Transverse colon (tissue), 4 donors: ENCODE results near the gene EML1. TPM values are rescaled to one million over a fixed set of nuclear protein-coding genes. Genes with fewer than 3 reads are reported as not detected.
"Not testable (repeated sequence)": the region's sequence is repeated elsewhere in the genome, so short reads cannot be mapped to it uniquely, and the experiment has no call there.

Experiments used
- DNase-seq: peaks from one replicate; pipeline ENCODE4 v3.0.0-alpha.2; 2019
- H3K27ac ChIP-seq, 4 donors: fragments of 200-600 bp; sonication (generic); 2 replicates each; pipeline ENCODE4 v1.5.1; 2016 to 2018; ENCODE audit warnings: inconsistent platforms in 4 of 4
- H3K27me3 ChIP-seq: fragments of 200-600 bp; sonication (generic); 2 replicates; pipeline ENCODE4 v1.5.1; 2017; ENCODE audit warnings: inconsistent platforms
- H3K36me3 ChIP-seq, 4 donors: fragments of 200-600 bp; sonication (generic); 2 replicates each; pipeline ENCODE4 v1.5.1; 2017 to 2019; ENCODE audit warnings: inconsistent platforms in 4 of 4
- H3K4me1 ChIP-seq, 4 donors: fragments of 200-600 bp; sonication (generic); 2 replicates each; pipeline ENCODE4 v1.5.1; 2017 to 2020; ENCODE audit warnings: inconsistent platforms in 4 of 4
- H3K4me3 ChIP-seq, 4 donors: fragments of 200-600 bp; sonication (generic); 1 replicate in 1 of 4; 2 replicates in 3 of 4; pipeline versions ENCODE4 v1.5.1 to v1.6.1; 2017 to 2019; ENCODE audit warnings: inconsistent platforms in 4 of 4
- H3K9me3 ChIP-seq, 2 donors: fragments of 200-600 bp; sonication (generic); 2 replicates each; pipeline ENCODE4 v1.5.1; 2017 to 2019; ENCODE audit warnings: inconsistent platforms in 2 of 2
- EP300 ChIP-seq: sonication (generic); formaldehyde crosslinking; IDR thresholded peaks from one replicate; pipeline ENCODE4 v1.6.1; 2017; ENCODE audit warnings: antibody characterized with exemption, low read depth
- POLR2A ChIP-seq: fragments of 450-650 bp; IDR thresholded peaks from one replicate; pipeline ENCODE4 v1.6.1; 2016; ENCODE audit warnings: antibody characterized with exemption, mild to moderate bottlenecking, moderate library complexity
- POLR2AphosphoS5 ChIP-seq, 3 donors: sonication (generic); formaldehyde crosslinking; IDR thresholded peaks; one replicate each; pipeline ENCODE4 v1.6.1; 2016; ENCODE audit warnings: antibody characterized with exemption in 3 of 3
- WGBS, 2 donors: methylation state at CpG; one replicate each; pipeline ENCODE4 v1.1.5; 2018; ENCODE audit warnings: low coverage in 1 of 2; 5-methylcytosine and 5-hydroxymethylcytosine counted together
- in situ Hi-C, 4 donors: fragments of 200-750 bp; cut with MboI; loops; one replicate each; pipeline versions ENCODE4 v1.15.0 to v1.15.1; 2017; ENCODE audit warnings: low sequenced_read_pairs in 3 of 4, low pct_ligation_motif_present in 1 of 4, low pct_unique_long_range_greater_than_20kb in 1 of 4
- intact Hi-C: fragments of 100-400 bp; cut with DNase I; formaldehyde crosslinking; loops from one replicate; pipeline ENCODE4 v1.15.1; 2023; ENCODE audit warnings: low total_unique reads
- total RNA-seq, 4 donors: library from RNA; depleted of rRNA; stranded (reverse); fragments of >200 nt; gene quantifications; one replicate each; pipeline ENCODE4 v1.1.0, GENCODE V29; 2016
- TF ChIP-seq, protein P1 (sequence below), 5 experiments: fragments of 200-600 bp in 3 of 5; fragments of 450-650 bp in 2 of 5; sonication (generic) in 3 of 5; IDR thresholded peaks; 1 replicate in 2 of 5; 2 replicates in 3 of 5; pipeline ENCODE4 v1.5.1; 2016 to 2017; ENCODE audit warnings: antibody characterized with exemption in 5 of 5, inconsistent platforms in 3 of 5, mild to moderate bottlenecking in 2 of 5, moderate library complexity in 1 of 5

Gene EML1
- total RNA-seq, 4 donors from 2014 or later, result 16.8 to 59.5 (median 21.9) TPM

DNA sequence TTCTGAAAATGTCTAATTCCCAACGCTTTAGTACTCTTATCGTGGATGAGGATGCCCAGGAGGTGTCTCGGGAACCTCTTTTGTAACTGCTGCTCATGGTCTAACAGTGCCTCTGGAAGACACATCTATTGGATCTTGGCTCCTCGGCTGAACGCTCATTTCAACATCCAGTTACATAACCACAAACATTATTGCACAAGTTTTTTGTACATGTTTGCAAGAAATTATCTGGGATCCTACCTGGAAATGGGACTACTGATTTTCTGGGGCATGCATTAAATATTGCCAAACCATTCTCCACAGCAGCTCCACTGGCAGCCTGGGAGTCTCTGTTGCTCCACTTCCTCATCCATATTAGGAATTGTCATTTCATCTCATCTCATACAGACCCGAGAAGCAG, 154.5 kb downstream of the EML1 start:
- H3K27ac ChIP-seq, result no peak overlapping the region
- no peak for DNase-seq
- no peak for TF ChIP-seq POLR2AphosphoS5 (IDR thresholded peaks at IDR 0.05)
- TF ChIP-seq POLR2A, result no peak
- intact Hi-C loops (no loop called here), in situ Hi-C loops (no loop called here)
- H3K4me3 ChIP-seq, result no peak overlapping the region
- no peaks in the 10 kb centered on the region for H3K9me3 ChIP-seq
- peaks cover 7% of the 10 kb centered on the region for H3K27me3 ChIP-seq
- H3K4me1 ChIP-seq, result peaks cover 0 to 10% (median 7%) of the 10 kb centered on the region in 4 donors
- 69 to 87% methylated on average over 3 to 6 of the region's 6 CpGs for WGBS, 2 donors
- no peaks in the 10 kb centered on the region for H3K36me3 ChIP-seq

DNA sequence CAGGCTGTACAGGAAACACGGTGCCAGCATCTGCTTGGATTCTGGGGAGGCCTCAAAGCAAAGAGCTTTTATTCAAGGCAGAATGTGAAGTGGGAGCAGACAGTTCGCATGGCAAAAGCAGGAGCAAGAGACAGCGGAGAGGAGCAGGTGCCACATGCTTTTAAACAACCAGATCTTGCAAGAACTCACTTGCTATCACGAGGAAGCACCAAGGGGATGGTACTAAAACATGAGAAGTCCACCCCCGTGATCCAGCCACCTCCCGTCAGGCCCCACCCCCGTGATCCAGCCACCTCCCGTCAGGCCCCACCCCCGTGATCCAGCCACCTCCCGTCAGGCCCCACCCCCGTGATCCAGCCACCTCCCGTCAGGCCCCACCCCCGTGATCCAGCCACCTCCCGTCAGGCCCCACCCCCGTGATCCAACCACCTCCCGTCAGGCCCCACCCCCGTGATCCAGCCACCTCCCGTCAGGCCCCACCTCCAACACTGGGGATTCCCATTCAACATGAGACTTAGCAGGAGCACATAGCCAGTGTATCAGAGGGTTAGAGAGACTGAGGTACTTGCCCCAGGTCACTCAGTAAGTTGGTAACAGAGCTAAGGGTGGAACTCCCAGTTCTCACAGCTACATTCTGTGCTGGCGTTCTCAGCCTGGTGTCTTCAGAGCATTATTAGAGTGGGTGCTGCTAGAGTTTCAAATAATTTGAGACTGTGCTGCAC, 156.0 kb downstream of the EML1 start:
- in situ Hi-C loops, DNase-seq, H3K9me3 ChIP-seq, H3K27ac ChIP-seq, H3K36me3 ChIP-seq, H3K27me3 ChIP-seq, intact Hi-C loops, H3K4me3 ChIP-seq: not testable (repeated sequence)
- WGBS, 2 donors, result 21 to 40% methylated on average over 2 to 12 of the region's 19 CpGs
- peaks cover 0 to 10% (median 7%) of the 10 kb centered on the region in 4 donors for H3K4me1 ChIP-seq

DNA sequence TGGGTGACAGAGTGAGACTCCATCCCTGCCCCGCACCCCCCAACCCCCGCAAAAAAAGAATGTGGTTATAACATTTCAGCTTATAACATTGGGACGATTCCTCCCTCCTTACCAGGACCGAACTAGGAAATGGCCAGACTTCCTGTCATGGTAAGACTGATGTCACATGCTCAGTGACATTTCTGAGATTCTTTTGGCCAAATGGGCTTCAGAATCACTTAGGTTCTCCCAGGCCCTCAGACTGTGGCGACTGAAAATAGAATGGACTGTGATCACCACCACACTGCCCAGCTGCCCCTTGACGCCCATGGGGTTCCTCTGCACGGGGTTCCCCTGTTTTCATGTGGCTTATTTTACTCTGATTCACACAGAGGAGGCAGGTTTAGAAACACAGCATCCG, 157.0 kb downstream of the EML1 start:
- in situ Hi-C loops, result no loop called here
- H3K27ac ChIP-seq, result no peak overlapping the region
- 73 to 74% methylated on average over 3 to 8 of the region's 8 CpGs for WGBS, 2 donors

DNA sequence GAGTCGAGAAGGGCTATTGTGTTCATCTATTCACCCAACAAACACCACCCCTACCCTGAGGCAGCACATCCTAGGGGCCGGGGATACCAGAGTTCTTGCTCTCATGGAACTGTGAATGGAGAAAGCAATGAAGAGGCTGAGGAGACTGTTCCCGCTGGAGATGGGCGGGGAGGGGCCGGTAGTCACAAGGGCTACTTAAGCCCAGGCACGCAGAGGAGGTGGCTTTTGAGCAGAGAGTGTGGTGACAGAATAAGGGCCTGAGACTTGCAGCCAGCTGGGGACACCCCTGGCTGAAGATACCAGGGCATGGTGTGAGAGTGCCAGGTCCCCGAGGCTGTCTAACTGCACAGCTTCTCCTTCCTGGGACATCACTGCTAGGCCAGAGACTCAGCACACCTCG, 157.9 kb downstream of the EML1 start:
- WGBS, 2 donors, result 64% methylated on average over 8 of the region's 8 CpGs; no CpG with 5 or more reads in 1 of the 2 donors
- TF ChIP-seq, protein P1, sequence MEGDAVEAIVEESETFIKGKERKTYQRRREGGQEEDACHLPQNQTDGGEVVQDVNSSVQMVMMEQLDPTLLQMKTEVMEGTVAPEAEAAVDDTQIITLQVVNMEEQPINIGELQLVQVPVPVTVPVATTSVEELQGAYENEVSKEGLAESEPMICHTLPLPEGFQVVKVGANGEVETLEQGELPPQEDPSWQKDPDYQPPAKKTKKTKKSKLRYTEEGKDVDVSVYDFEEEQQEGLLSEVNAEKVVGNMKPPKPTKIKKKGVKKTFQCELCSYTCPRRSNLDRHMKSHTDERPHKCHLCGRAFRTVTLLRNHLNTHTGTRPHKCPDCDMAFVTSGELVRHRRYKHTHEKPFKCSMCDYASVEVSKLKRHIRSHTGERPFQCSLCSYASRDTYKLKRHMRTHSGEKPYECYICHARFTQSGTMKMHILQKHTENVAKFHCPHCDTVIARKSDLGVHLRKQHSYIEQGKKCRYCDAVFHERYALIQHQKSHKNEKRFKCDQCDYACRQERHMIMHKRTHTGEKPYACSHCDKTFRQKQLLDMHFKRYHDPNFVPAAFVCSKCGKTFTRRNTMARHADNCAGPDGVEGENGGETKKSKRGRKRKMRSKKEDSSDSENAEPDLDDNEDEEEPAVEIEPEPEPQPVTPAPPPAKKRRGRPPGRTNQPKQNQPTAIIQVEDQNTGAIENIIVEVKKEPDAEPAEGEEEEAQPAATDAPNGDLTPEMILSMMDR (IDR thresholded peaks at IDR 0.05), result no peak
- no peak for DNase-seq
- in situ Hi-C loops (no loop called here), intact Hi-C loops (no loop called here)
- Histone ChIP-seq H3K36me3 (no peaks in the 10 kb centered on the region), H3K27ac (no peak overlapping the region), H3K4me3 (no peak overlapping the region), H3K9me3 (no peaks in the 10 kb centered on the region), H3K27me3 (peaks cover 7% of the 10 kb centered on the region), H3K4me1 (peaks cover 0 to 10% (median 7%) of the 10 kb centered on the region in 4 donors)

More for the DNA sequence above, 157.0 kb downstream of the EML1 start:
- DNase-seq, result no peak
- H3K4me3 ChIP-seq, result no peak overlapping the region
- H3K9me3 ChIP-seq, result no peaks in the 10 kb centered on the region
- intact Hi-C loops, result no loop called here
- no peaks in the 10 kb centered on the region for H3K36me3 ChIP-seq
- peaks cover 0 to 10% (median 7%) of the 10 kb centered on the region in 4 donors for H3K4me1 ChIP-seq
- TF ChIP-seq, protein P1 (IDR thresholded peaks at IDR 0.05), result no peak
- TF ChIP-seq EP300, result no peak
- no peak for TF ChIP-seq POLR2A
- peaks cover 7% of the 10 kb centered on the region for H3K27me3 ChIP-seq

DNA sequence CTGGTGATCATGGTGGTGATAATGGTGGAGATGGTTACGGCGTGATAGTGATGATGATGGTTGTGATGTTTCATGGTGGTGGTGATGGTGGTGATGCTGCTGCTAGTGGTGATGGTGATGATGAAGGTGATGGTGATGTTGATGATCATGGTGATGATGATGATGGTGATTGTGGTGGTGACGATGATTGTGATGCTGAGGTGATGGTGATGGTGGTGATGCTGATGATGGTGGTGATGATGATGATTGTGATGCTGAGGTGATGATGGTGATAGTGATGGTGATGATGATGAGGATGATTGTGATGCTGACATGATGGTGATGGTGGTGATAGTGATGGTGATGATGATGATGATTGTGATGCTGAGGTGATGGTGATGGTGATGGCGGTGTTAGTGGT, 158.8 kb downstream of the EML1 start:
- no peak overlapping the region for H3K27ac ChIP-seq
- WGBS, 2 donors, result 95 to 97% methylated on average over 4 of the region's 4 CpGs
- peaks cover 0 to 6% (median 3%) of the 10 kb centered on the region in 4 donors for H3K4me1 ChIP-seq
- no peak for DNase-seq
- intact Hi-C loops (no loop called here), in situ Hi-C loops (no loop called here)
- H3K27me3 ChIP-seq, result peaks cover 7% of the 10 kb centered on the region
- no peak overlapping the region for H3K4me3 ChIP-seq
- H3K36me3 ChIP-seq, result no peaks in the 10 kb centered on the region
- no peaks in the 10 kb centered on the region for H3K9me3 ChIP-seq
- TF ChIP-seq POLR2A, result no peak
- TF ChIP-seq, protein P1 (IDR thresholded peaks at IDR 0.05), result no peak
- no peak for TF ChIP-seq POLR2AphosphoS5 (IDR thresholded peaks at IDR 0.05)
- TF ChIP-seq EP300, result no peak
